MCF 10A (cell line): Measurements from ENCODE around the gene IFNA4. TPM values are rescaled to one million over a fixed set of nuclear protein-coding genes. Genes with fewer than 3 reads are reported as not detected.
A peak's percentile ranks its signal among the peaks of the same experiment; 100 is the strongest.
"Not testable (repeated sequence)": the region's sequence is repeated elsewhere in the genome, so short reads cannot be mapped to it uniquely, and the experiment has no call there.

Source experiments
- BruUV-seq: library from RNA; stranded (reverse); fragments of 400-500 nt; replicated peaks from 2 replicates; lab custom pipeline; 2021; lab: Mats Ljungman, UMichigan
- CTCF ChIA-PET: fragments of 300-600 bp; sonication (Branson Sonifier 250); formaldehyde crosslinking; extraction: SDS; loops from one replicate; lab custom pipeline; 2021; ENCODE audit warnings: antibody characterized with exemption, inconsistent platforms; lab: Yijun Ruan, JAX
- POLR2A ChIA-PET: fragments of 300-600, 350-650 bp; sonication (Branson Sonifier 250); formaldehyde crosslinking; extraction: SDS; loops from one replicate; lab custom pipeline; 2020; ENCODE audit warnings: antibody characterized with exemption, inconsistent platforms; lab: Yijun Ruan, JAX
- DNase-seq: peaks from one replicate; pipeline ENCODE4 v3.0.0-alpha.2; 2018; ENCODE audit not compliant: unreplicated experiment
- H3K27ac Mint-ChIP-seq: one replicate; pipeline ENCODE4 v1.8.0; 2022; ENCODE audit warnings: mild to moderate bottlenecking, low read depth, mixed read lengths; ENCODE audit not compliant: unreplicated experiment
- H3K27me3 Mint-ChIP-seq: one replicate; pipeline ENCODE4 v1.8.0; 2022; ENCODE audit warnings: mixed read lengths; ENCODE audit not compliant: insufficient read depth, unreplicated experiment
- H3K36me3 Mint-ChIP-seq: one replicate; pipeline ENCODE4 v1.8.0; 2022; ENCODE audit warnings: mild to moderate bottlenecking, moderate library complexity, mixed read lengths; ENCODE audit not compliant: insufficient read depth, unreplicated experiment
- H3K4me1 Mint-ChIP-seq: one replicate; pipeline ENCODE4 v1.8.0; 2022; ENCODE audit warnings: mixed read lengths; ENCODE audit not compliant: insufficient read depth, unreplicated experiment
- H3K4me3 Mint-ChIP-seq: one replicate; pipeline ENCODE4 v1.8.0; 2022; ENCODE audit warnings: mild to moderate bottlenecking, moderate library complexity, mixed read lengths; ENCODE audit not compliant: unreplicated experiment
- H3K9me3 Mint-ChIP-seq: one replicate; pipeline ENCODE4 v1.8.0; 2022; ENCODE audit warnings: mixed read lengths; ENCODE audit not compliant: unreplicated experiment
- CTCF ChIP-seq: fragments of 200-600 bp; IDR thresholded peaks from one replicate; pipeline ENCODE4 v1.8.0; 2022; ENCODE audit warnings: antibody characterized with exemption, mild to moderate bottlenecking; ENCODE audit not compliant: unreplicated experiment
- intact Hi-C: fragments of 100-400 bp; cut with micrococcal nuclease; formaldehyde crosslinking; loops from 2 replicates; pipeline ENCODE4 v1.14.1; 2022
- total RNA-seq: library from RNA; stranded (reverse); gene quantifications from 2 replicates; pipeline ENCODE4 v1.2.3, GENCODE V29; 2022

The IFNA4 gene
- total RNA-seq, 1 experiment from 2014 or later = not detected

- BruUV-seq = no TSS peak
- H3K4me1 Mint-ChIP-seq = no peaks in the 10 kb centered on the region
- DNase-seq = no peak
- no peak for TF ChIP-seq CTCF
- no peaks in the 10 kb centered on the region for H3K9me3 Mint-ChIP-seq
- H3K27ac Mint-ChIP-seq = no peak overlapping the region
- intact Hi-C loops = no loop called here
- H3K4me3 Mint-ChIP-seq = no peak overlapping the region
- POLR2A ChIA-PET = no interaction called here
- H3K36me3 Mint-ChIP-seq = no peaks in the 10 kb centered on the region
- H3K27me3 Mint-ChIP-seq = peaks cover 11% of the 10 kb centered on the region
- CTCF ChIA-PET = no interaction called here
Measured at GRCh38 chr9:21210311-21210710, 22.9 kb upstream of the IFNA4 start.

GRCh38 chr9:21207043-21207442 lies 19.7 kb upstream of the IFNA4 start, which contains the start of gene IFNA10:
TSS of gene IFNA10 (minus strand) at chr9:21207143. CDS start at chr9:21207097, 46 bp downstream.
- H3K36me3 Mint-ChIP-seq, H3K9me3 Mint-ChIP-seq, CTCF ChIA-PET, intact Hi-C loops, H3K27ac Mint-ChIP-seq, H3K4me1 Mint-ChIP-seq, BruUV-seq, DNase-seq, H3K4me3 Mint-ChIP-seq, POLR2A ChIA-PET: not testable (repeated sequence)
- peaks cover 22% of the 10 kb centered on the region for H3K27me3 Mint-ChIP-seq

- Mint-ChIP-seq H3K4me3 (no peak overlapping the region), H3K27me3 (peaks cover 39% of the 10 kb centered on the region), H3K4me1 (no peaks in the 10 kb centered on the region), H3K9me3 (no peaks in the 10 kb centered on the region), H3K27ac (no peak overlapping the region), H3K36me3 (no peaks in the 10 kb centered on the region)
- ChIA-PET POLR2A (no interaction called here), CTCF (no interaction called here)
- no peak for DNase-seq
- BruUV-seq = no TSS peak
- intact Hi-C loops = no loop called here
- TF ChIP-seq CTCF = no peak
Measured at GRCh38 chr9:21205204-21205603, 17.8 kb upstream of the IFNA4 start.

- intact Hi-C loops, BruUV-seq, H3K4me1 Mint-ChIP-seq, H3K27ac Mint-ChIP-seq, DNase-seq, CTCF ChIA-PET, H3K36me3 Mint-ChIP-seq, H3K9me3 Mint-ChIP-seq, POLR2A ChIA-PET, H3K4me3 Mint-ChIP-seq: not testable (repeated sequence)
- peaks cover 43% of the 10 kb centered on the region for H3K27me3 Mint-ChIP-seq
Measured at GRCh38 chr9:21202105-21202504, 14.7 kb upstream of the IFNA4 start, which contains the start of gene IFNA7. TSS of gene IFNA7 (minus strand) at chr9:21202205. CDS start at chr9:21202165, 40 bp downstream.

- H3K4me3 Mint-ChIP-seq, intact Hi-C loops, POLR2A ChIA-PET, H3K4me1 Mint-ChIP-seq, H3K9me3 Mint-ChIP-seq, H3K27ac Mint-ChIP-seq, H3K36me3 Mint-ChIP-seq, H3K27me3 Mint-ChIP-seq, BruUV-seq: not testable (repeated sequence)
- TF ChIP-seq CTCF = peak; percentile 40
- CTCF ChIA-PET = interaction anchor here (0.6 to 1.3 kb wide), 9 partner anchors 12 to 1941 kb away, joined by 3 to 6 read pairs (median 3); no protein-coding TSS in a partner anchor
- DNase-seq = peak; percentile 18
Measured at GRCh38 chr9:21194867-21195776, 7.7 kb upstream of the IFNA4 start.

- ChIA-PET POLR2A (interaction anchor here (0.6 kb wide), 1 partner anchor 506 kb away, joined by 3 read pairs; no protein-coding TSS in a partner anchor), CTCF (interaction anchor here (0.5 to 1.7 kb wide), 8 partner anchors 8 to 1424 kb away, joined by 3 to 6 read pairs (median 3); no protein-coding TSS in a partner anchor)
- H3K27me3 Mint-ChIP-seq = peaks cover 29% of the 10 kb centered on the region
- H3K4me1 Mint-ChIP-seq, H3K9me3 Mint-ChIP-seq, intact Hi-C loops, BruUV-seq, H3K4me3 Mint-ChIP-seq, H3K36me3 Mint-ChIP-seq, H3K27ac Mint-ChIP-seq: not testable (repeated sequence)
- peak; percentile 11 for DNase-seq
Measured at GRCh38 chr9:21182810-21183736, 4.3 kb downstream of the IFNA4 start.
